GM12878 (cell line): Measurements from ENCODE around the gene BTG1. TPM values are rescaled to one million over a fixed set of nuclear protein-coding genes. Genes with fewer than 3 reads are reported as not detected.

ENCODE experiments used
- ATAC-seq: fragments of 200-7000 bp; cut with Tn5 transposase; 3 replicates; pipeline ENCODE4 v1.9.1; 2020; ENCODE audit warnings: mild to moderate bottlenecking, moderate library complexity
- BruUV-seq: library from RNA; stranded (reverse); fragments of 400-500 nt; replicated peaks from 2 replicates; lab custom pipeline; 2021; lab: Mats Ljungman, UMichigan
- CTCF ChIA-PET: fragments of 300-600 bp; sonication (Branson Sonifier 250); formaldehyde crosslinking; extraction: SDS; loops from one replicate; lab custom pipeline; 2021; ENCODE audit warnings: inconsistent platforms; lab: Yijun Ruan, JAX
- POLR2A ChIA-PET: fragments of 350-600 bp; formaldehyde crosslinking; extraction: SDS; loops from one replicate; lab custom pipeline; 2021; ENCODE audit warnings: inconsistent platforms; lab: Charles Lee
- RAD21 ChIA-PET: fragments of 300-600 bp; sonication (Branson Sonifier 250); formaldehyde crosslinking; loops from one replicate; lab custom pipeline; 2023; ENCODE audit warnings: antibody characterized with exemption; ENCODE audit not compliant: unreplicated experiment; lab: Charles Lee
- SMC1A ChIA-PET: fragments of 300-600 bp; sonication (Branson Sonifier 250); formaldehyde crosslinking; loops from one replicate; lab custom pipeline; 2023; ENCODE audit not compliant: unreplicated experiment, uncharacterized antibody; lab: Charles Lee
- DNase-seq: peaks from one replicate; pipeline ENCODE4 v3.0.0-alpha.2; 2011; ENCODE audit warnings: low read depth, low spot score
- FAIRE-seq: peaks from 3 replicates; lab custom pipeline; 2011; peaks lifted over from hg19 to GRCh38; lab: Jason Lieb, UNC
- H2AFZ ChIP-seq: 2 replicates; pipeline ENCODE4 v1.6.0; 2011; ENCODE audit warnings: low read depth, low read length, control low read depth; ENCODE audit not compliant: control insufficient read depth
- H3K27ac ChIP-seq: 2 replicates; pipeline ENCODE4 v1.5.1; 2011; ENCODE audit warnings: control low read depth; ENCODE audit not compliant: control insufficient read depth, insufficient read depth
- H3K27me3 ChIP-seq, 2 experiments: replicated peaks in 1 of 2; 2 replicates each; pipeline versions ENCODE4 v1.6.0 to v1.6.1; 2011; ENCODE audit warnings: low read length in 1 of 2; ENCODE audit not compliant: control insufficient read depth in 2 of 2, insufficient read depth in 2 of 2
- H3K36me3 ChIP-seq, 2 experiments: 2 replicates each; pipeline ENCODE4 v1.5.1; 2011; ENCODE audit warnings: low read length in 1 of 2; ENCODE audit not compliant: control insufficient read depth in 2 of 2, insufficient read depth in 2 of 2
- H3K4me1 ChIP-seq: 2 replicates; pipeline ENCODE4 v1.6.1; 2011; ENCODE audit warnings: mild to moderate bottlenecking, low read length, moderate library complexity, mixed read lengths; ENCODE audit not compliant: control insufficient read depth, insufficient read depth
- H3K4me2 ChIP-seq: 2 replicates; pipeline ENCODE4 v1.6.0; 2011; ENCODE audit warnings: control low read depth; ENCODE audit not compliant: control insufficient read depth, insufficient read depth
- H3K4me3 ChIP-seq: fragments of 200-600 bp; sonication (generic); 2 replicates; pipeline ENCODE4 v1.5.1; 2016
- H3K79me2 ChIP-seq: 2 replicates; pipeline ENCODE4 v1.6.0; 2011; ENCODE audit warnings: low read length; ENCODE audit not compliant: control insufficient read depth, insufficient read depth
- H3K9ac ChIP-seq: 2 replicates; pipeline ENCODE4 v1.8.0; 2011; ENCODE audit warnings: low read length, control low read depth, mixed read lengths; ENCODE audit not compliant: control insufficient read depth, insufficient read depth
- H3K9me3 ChIP-seq: replicated peaks from 3 replicates; pipeline ENCODE4 v1.5.1; 2011; ENCODE audit warnings: mild to moderate bottlenecking, low read length; ENCODE audit not compliant: control insufficient read depth, insufficient read depth
- H4K20me1 ChIP-seq: 2 replicates; pipeline ENCODE4 v1.6.0; 2011; ENCODE audit not compliant: control insufficient read depth, insufficient read depth
- ATF7 ChIP-seq: fragments of 450-650 bp; IDR thresholded peaks from 2 replicates; pipeline ENCODE4 v1.6.1; 2016; ENCODE audit warnings: low read depth, mild to moderate bottlenecking
- CBFB ChIP-seq: IDR thresholded peaks from 2 replicates; pipeline ENCODE4 v1.6.1; 2016; ENCODE audit warnings: antibody characterized with exemption, low read depth
- CHD2 ChIP-seq: IDR thresholded peaks from 2 replicates; pipeline ENCODE4 v1.6.1; 2011; ENCODE audit warnings: low read depth, low read length, improper control_type of control experiment, borderline replicate concordance
- EED ChIP-seq: sonication (generic); IDR thresholded peaks from 2 replicates; pipeline ENCODE4 v1.6.1; 2016; ENCODE audit warnings: antibody characterized with exemption, low read depth
- FOXK2 ChIP-seq: fragments of 450-650 bp; IDR thresholded peaks from 2 replicates; pipeline ENCODE4 v1.6.1; 2017; ENCODE audit warnings: mild to moderate bottlenecking, moderate library complexity
- MYB ChIP-seq: fragments of 150-350 bp; IDR thresholded peaks from 2 replicates; pipeline ENCODE4 v1.6.1; 2014; ENCODE audit warnings: mild to moderate bottlenecking, low read depth, low read length, borderline replicate concordance
- PML ChIP-seq: IDR thresholded peaks from 2 replicates; pipeline ENCODE4 v1.6.1; 2012; ENCODE audit warnings: low read length, inconsistent platforms
- WRNIP1 ChIP-seq: IDR thresholded peaks from 2 replicates; pipeline ENCODE4 v1.6.1; 2011; ENCODE audit warnings: low read depth, low read length, improper control_type of control experiment, borderline replicate concordance
- in situ Hi-C: fragments of 300-500 bp; cut with MboI; formaldehyde crosslinking; loops from 9 replicates; pipeline ENCODE4 v1.14.3; 2018; ENCODE audit warnings: mixed read lengths
- intact Hi-C: fragments of 100-400 bp; cut with micrococcal nuclease; formaldehyde crosslinking; loops from one replicate; pipeline ENCODE4 v1.14.2; 2022; ENCODE audit not compliant: unreplicated experiment
- polyA plus RNA-seq, 11 experiments: library from polyadenylated mRNA; depleted of rRNA in 4 of 11; unstranded in 6 of 11; stranded (reverse) in 5 of 11; fragments of >200 nt; fragmentation: Nextera tagmentation in 4 of 11; fragmentation: Illumina TruSeq in 1 of 11; extraction: Ambion mirVana in 4 of 11; extraction: Trizol in 1 of 11; gene quantifications; 1 replicate in 1 of 11; 2 replicates in 10 of 11; pipeline versions ENCODE4 v1.2.1 to v1.2.3, GENCODE V29; 2011 to 2016; ENCODE audit warnings: inconsistent platforms in 2 of 11, missing spikeins in 2 of 11, low read depth in 1 of 11
- total RNA-seq, 4 experiments: library from RNA; depleted of rRNA in 3 of 4; stranded (reverse); fragments of >200 nt in 3 of 4; fragmentation: Illumina TruSeq in 1 of 4; extraction: Trizol in 1 of 4; gene quantifications; 2 replicates each; pipeline versions ENCODE4 v1.2.1 to v1.2.3, GENCODE V29; 2013 to 2021
- TF ChIP-seq, protein P1 (sequence below): IDR thresholded peaks from 2 replicates; pipeline ENCODE4 v1.6.1; 2011; ENCODE audit warnings: low read depth, low read length, improper control_type of control experiment, borderline replicate concordance
- TF ChIP-seq, protein P2 (sequence below): fragments of 450-650 bp; conservative IDR thresholded peaks from 2 replicates; pipeline ENCODE4 v1.6.1; 2017; ENCODE audit warnings: mild to moderate bottlenecking, moderate library complexity
- TF ChIP-seq, protein P3 (sequence below): fragments of 450-650 bp; IDR thresholded peaks from 2 replicates; pipeline ENCODE4 v1.6.1; 2017; ENCODE audit warnings: mild to moderate bottlenecking, moderate library complexity
- TF ChIP-seq, protein P4 (sequence below): fragments of 450-650 bp; formaldehyde crosslinking; IDR thresholded peaks from 2 replicates; pipeline ENCODE4 v1.4.0; 2020; ENCODE audit warnings: mild to moderate bottlenecking, moderate library complexity

BTG1 gene
- total and polyA plus RNA-seq, 10 of the 15 experiments (the other 5 are each of a cell fraction or from before 2014, with no cell fraction given), result 23.7 to 194 (median 56.4) TPM

DNA sequence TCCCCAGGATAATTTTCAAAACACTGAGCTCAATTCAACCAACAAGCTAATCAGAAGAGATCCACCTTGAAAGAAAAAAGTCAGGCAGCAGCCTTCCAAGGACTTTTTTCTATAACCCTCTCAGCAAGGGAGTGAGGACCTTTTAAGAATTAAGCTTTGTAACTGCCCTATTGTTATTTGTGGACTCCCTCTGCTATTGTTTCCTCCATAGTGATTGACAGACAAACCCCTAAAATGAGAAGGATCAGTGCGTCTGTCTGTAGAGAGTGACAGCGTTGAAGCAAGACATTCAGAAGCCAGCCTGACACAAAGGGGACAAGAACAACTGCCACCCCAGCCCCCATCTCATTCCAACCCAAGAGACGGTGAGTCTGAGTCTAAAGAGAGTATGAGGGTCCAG lies 30.3 kb upstream of the BTG1 start (continued):
- TF ChIP-seq, protein P1, sequence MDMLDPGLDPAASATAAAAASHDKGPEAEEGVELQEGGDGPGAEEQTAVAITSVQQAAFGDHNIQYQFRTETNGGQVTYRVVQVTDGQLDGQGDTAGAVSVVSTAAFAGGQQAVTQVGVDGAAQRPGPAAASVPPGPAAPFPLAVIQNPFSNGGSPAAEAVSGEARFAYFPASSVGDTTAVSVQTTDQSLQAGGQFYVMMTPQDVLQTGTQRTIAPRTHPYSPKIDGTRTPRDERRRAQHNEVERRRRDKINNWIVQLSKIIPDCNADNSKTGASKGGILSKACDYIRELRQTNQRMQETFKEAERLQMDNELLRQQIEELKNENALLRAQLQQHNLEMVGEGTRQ, result no peak
- TF ChIP-seq MYB (no peak), FOXK2 (no peak)
- TF ChIP-seq, all 136 proteins: peak for 0

DNA sequence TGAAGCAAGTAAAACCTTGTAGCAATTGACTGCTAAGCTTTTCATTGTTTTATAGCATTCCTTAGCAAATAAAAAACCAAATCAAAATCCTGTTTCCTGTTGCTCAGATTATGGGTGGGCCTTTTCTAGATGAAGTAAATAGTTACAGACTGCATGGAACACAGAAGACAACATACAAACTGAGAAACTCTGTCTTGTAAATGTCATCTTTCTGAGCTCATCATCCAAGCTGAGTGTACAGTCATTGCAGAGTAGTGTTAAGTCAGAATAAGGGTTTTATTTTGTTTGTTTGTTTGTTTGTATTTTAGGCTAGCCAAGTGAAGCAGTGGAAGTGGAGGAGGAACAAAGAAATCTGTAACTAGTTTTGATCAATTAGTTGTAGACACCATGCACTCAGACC lies 24.4 kb upstream of the BTG1 start:
- Histone ChIP-seq H3K27me3 (no peaks in the 10 kb centered on the region), H3K4me1 (peaks cover 16% of the 10 kb centered on the region)
- in situ Hi-C loops, result no loop called here
- RAD21 ChIA-PET, result interaction anchor here (0.7 to 7.4 kb wide), 5 partner anchors 12 to 234 kb away, joined by 3 to 127 read pairs (median 3); partner anchors contain the start of gene BTG1
- CTCF ChIA-PET, result interaction anchor here (0.6 to 1.6 kb wide), 3 partner anchors 9 to 24 kb away, joined by 3 to 4 read pairs (median 3); partner anchors contain the start of gene BTG1
- no peak for TF ChIP-seq WRNIP1
- no peak for TF ChIP-seq ATF7
- TF ChIP-seq EED, result no peak
- TF ChIP-seq PML, result no peak
- TF ChIP-seq, protein P2, sequence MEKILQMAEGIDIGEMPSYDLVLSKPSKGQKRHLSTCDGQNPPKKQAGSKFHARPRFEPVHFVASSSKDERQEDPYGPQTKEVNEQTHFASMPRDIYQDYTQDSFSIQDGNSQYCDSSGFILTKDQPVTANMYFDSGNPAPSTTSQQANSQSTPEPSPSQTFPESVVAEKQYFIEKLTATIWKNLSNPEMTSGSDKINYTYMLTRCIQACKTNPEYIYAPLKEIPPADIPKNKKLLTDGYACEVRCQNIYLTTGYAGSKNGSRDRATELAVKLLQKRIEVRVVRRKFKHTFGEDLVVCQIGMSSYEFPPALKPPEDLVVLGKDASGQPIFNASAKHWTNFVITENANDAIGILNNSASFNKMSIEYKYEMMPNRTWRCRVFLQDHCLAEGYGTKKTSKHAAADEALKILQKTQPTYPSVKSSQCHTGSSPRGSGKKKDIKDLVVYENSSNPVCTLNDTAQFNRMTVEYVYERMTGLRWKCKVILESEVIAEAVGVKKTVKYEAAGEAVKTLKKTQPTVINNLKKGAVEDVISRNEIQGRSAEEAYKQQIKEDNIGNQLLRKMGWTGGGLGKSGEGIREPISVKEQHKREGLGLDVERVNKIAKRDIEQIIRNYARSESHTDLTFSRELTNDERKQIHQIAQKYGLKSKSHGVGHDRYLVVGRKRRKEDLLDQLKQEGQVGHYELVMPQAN, result no peak
- TF ChIP-seq CBFB, result no peak
- TF ChIP-seq, protein P3, sequence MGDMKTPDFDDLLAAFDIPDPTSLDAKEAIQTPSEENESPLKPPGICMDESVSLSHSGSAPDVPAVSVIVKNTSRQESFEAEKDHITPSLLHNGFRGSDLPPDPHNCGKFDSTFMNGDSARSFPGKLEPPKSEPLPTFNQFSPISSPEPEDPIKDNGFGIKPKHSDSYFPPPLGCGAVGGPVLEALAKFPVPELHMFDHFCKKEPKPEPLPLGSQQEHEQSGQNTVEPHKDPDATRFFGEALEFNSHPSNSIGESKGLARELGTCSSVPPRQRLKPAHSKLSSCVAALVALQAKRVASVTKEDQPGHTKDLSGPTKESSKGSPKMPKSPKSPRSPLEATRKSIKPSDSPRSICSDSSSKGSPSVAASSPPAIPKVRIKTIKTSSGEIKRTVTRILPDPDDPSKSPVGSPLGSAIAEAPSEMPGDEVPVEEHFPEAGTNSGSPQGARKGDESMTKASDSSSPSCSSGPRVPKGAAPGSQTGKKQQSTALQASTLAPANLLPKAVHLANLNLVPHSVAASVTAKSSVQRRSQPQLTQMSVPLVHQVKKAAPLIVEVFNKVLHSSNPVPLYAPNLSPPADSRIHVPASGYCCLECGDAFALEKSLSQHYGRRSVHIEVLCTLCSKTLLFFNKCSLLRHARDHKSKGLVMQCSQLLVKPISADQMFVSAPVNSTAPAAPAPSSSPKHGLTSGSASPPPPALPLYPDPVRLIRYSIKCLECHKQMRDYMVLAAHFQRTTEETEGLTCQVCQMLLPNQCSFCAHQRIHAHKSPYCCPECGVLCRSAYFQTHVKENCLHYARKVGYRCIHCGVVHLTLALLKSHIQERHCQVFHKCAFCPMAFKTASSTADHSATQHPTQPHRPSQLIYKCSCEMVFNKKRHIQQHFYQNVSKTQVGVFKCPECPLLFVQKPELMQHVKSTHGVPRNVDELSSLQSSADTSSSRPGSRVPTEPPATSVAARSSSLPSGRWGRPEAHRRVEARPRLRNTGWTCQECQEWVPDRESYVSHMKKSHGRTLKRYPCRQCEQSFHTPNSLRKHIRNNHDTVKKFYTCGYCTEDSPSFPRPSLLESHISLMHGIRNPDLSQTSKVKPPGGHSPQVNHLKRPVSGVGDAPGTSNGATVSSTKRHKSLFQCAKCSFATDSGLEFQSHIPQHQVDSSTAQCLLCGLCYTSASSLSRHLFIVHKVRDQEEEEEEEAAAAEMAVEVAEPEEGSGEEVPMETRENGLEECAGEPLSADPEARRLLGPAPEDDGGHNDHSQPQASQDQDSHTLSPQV, result no peak
- TF ChIP-seq CHD2, result no peak
- TF ChIP-seq, protein P4, sequence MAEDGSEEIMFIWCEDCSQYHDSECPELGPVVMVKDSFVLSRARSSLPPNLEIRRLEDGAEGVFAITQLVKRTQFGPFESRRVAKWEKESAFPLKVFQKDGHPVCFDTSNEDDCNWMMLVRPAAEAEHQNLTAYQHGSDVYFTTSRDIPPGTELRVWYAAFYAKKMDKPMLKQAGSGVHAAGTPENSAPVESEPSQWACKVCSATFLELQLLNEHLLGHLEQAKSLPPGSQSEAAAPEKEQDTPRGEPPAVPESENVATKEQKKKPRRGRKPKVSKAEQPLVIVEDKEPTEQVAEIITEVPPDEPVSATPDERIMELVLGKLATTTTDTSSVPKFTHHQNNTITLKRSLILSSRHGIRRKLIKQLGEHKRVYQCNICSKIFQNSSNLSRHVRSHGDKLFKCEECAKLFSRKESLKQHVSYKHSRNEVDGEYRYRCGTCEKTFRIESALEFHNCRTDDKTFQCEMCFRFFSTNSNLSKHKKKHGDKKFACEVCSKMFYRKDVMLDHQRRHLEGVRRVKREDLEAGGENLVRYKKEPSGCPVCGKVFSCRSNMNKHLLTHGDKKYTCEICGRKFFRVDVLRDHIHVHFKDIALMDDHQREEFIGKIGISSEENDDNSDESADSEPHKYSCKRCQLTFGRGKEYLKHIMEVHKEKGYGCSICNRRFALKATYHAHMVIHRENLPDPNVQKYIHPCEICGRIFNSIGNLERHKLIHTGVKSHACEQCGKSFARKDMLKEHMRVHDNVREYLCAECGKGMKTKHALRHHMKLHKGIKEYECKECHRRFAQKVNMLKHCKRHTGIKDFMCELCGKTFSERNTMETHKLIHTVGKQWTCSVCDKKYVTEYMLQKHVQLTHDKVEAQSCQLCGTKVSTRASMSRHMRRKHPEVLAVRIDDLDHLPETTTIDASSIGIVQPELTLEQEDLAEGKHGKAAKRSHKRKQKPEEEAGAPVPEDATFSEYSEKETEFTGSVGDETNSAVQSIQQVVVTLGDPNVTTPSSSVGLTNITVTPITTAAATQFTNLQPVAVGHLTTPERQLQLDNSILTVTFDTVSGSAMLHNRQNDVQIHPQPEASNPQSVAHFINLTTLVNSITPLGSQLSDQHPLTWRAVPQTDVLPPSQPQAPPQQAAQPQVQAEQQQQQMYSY, result no peak
- TF ChIP-seq, all 136 proteins: peak for 0
- no TSS peak for BruUV-seq
- Histone ChIP-seq H3K36me3 (no peaks in the 10 kb centered on the region), H4K20me1 (no peaks in the 10 kb centered on the region), H3K9ac (no peak overlapping the region), H2AFZ (peak overlapping the region; percentile 54), H3K27ac (no peak overlapping the region), H3K9me3 (no peaks in the 10 kb centered on the region; the same call in 2 of the 3 replicates), H3K4me3 (no peak overlapping the region), H3K79me2 (peaks cover 1% of the 10 kb centered on the region; the same call in 1 of the 2 replicates), H3K4me2 (no peak overlapping the region)
- DNase-seq (no peak), ATAC-seq (no peak), FAIRE-seq (peak; percentile 62)
- ChIA-PET POLR2A (interaction anchor here (1.3 to 19.5 kb wide), 3 partner anchors 11 to 31 kb away, joined by 3 to 222 read pairs (median 31); partner anchors contain the start of gene BTG1), SMC1A (interaction anchor here (1.0 to 10.0 kb wide), 9 partner anchors 11 to 304 kb away, joined by 3 to 120 read pairs (median 6); partner anchors contain the start of gene BTG1)
- intact Hi-C loops, result no loop called here
